IPS DF 6.9 (cell line): ENCODE data around the gene HECA.

ENCODE experiments used
- DNase-seq: peaks from one replicate; pipeline ENCODE4 v3.0.0-alpha.2; 2013; ENCODE audit warnings: low read depth, low spot score
- H3K27ac ChIP-seq: one replicate; pipeline ENCODE4 v1.5.1; 2013; ENCODE audit warnings: low read length, control low read depth
- H3K27me3 ChIP-seq: 2 replicates; pipeline ENCODE4 v1.6.1; 2013; ENCODE audit warnings: mild to moderate bottlenecking, low read length; ENCODE audit not compliant: control insufficient read depth, insufficient read depth
- H3K36me3 ChIP-seq: 2 replicates; pipeline ENCODE4 v1.6.1; 2013; ENCODE audit warnings: low read length; ENCODE audit not compliant: control insufficient read depth, insufficient read depth
- H3K4me1 ChIP-seq: 2 replicates; pipeline ENCODE4 v1.6.1; 2013; ENCODE audit warnings: low read length; ENCODE audit not compliant: control insufficient read depth, insufficient read depth
- H3K4me3 ChIP-seq: 2 replicates; pipeline ENCODE4 v1.5.1; 2013; ENCODE audit warnings: mild to moderate bottlenecking, low read length
- H3K9me3 ChIP-seq: 2 replicates; pipeline ENCODE4 v1.6.1; 2013; ENCODE audit warnings: low read length, inconsistent platforms; ENCODE audit not compliant: control insufficient read depth, insufficient read depth
- WGBS: extraction: QIAGEN DNeasy Blood & Tissue Kit; methylation state at CpG from one replicate; pipeline ENCODE4 v1.1.7; 2013; ENCODE audit warnings: mixed read lengths, missing lambda C conversion rate; ENCODE audit not compliant: insufficient read length, insufficient coverage; 5-methylcytosine and 5-hydroxymethylcytosine counted together

Gene HECA

GRCh38 chr6:139174961-139175360, 40.1 kb downstream of the HECA start:
- no peaks in the 10 kb centered on the region for H3K9me3 ChIP-seq
- peaks cover 1% of the 10 kb centered on the region; the same call in 1 of the 2 replicates for H3K4me1 ChIP-seq
- no peak overlapping the region for H3K27ac ChIP-seq
- no peaks in the 10 kb centered on the region for H3K27me3 ChIP-seq
- H3K4me3 ChIP-seq: no peak overlapping the region
- no peaks in the 10 kb centered on the region for H3K36me3 ChIP-seq
- no peak for DNase-seq

- H3K36me3 ChIP-seq: no peaks in the 10 kb centered on the region
- no peak for DNase-seq
- H3K4me1 ChIP-seq: peaks cover 1% of the 10 kb centered on the region; the same call in 1 of the 2 replicates
- no peak overlapping the region for H3K4me3 ChIP-seq
- H3K9me3 ChIP-seq: no peaks in the 10 kb centered on the region
- 100% methylated on average over 1 of the region's 4 CpGs for WGBS
- no peak overlapping the region for H3K27ac ChIP-seq
- no peaks in the 10 kb centered on the region for H3K27me3 ChIP-seq
Measured at GRCh38 chr6:139175389-139175948, 40.6 kb downstream of the HECA start.

GRCh38 chr6:139181236-139181635, 46.4 kb downstream of the HECA start:
- no peak for DNase-seq
- Histone ChIP-seq H3K36me3 (no peaks in the 10 kb centered on the region), H3K27me3 (no peaks in the 10 kb centered on the region), H3K27ac (no peak overlapping the region), H3K4me1 (no peaks in the 10 kb centered on the region), H3K9me3 (no peaks in the 10 kb centered on the region), H3K4me3 (no peak overlapping the region)
- no CpG with 5 or more reads among the region's 6 CpGs for WGBS

- no CpG with 5 or more reads among the region's 4 CpGs for WGBS
- DNase-seq: no peak
- Histone ChIP-seq H3K27ac (no peak overlapping the region), H3K4me3 (no peak overlapping the region), H3K4me1 (no peaks in the 10 kb centered on the region), H3K9me3 (no peaks in the 10 kb centered on the region), H3K27me3 (no peaks in the 10 kb centered on the region), H3K36me3 (no peaks in the 10 kb centered on the region)
Measured at GRCh38 chr6:139184047-139184446, 49.2 kb downstream of the HECA start.

GRCh38 chr6:139184459-139184858, 49.6 kb downstream of the HECA start:
- no peaks in the 10 kb centered on the region for H3K9me3 ChIP-seq
- no peaks in the 10 kb centered on the region for H3K36me3 ChIP-seq
- no CpG with 5 or more reads among the region's 3 CpGs for WGBS
- DNase-seq: no peak
- H3K4me3 ChIP-seq: no peak overlapping the region
- no peak overlapping the region for H3K27ac ChIP-seq
- no peaks in the 10 kb centered on the region for H3K4me1 ChIP-seq
- no peaks in the 10 kb centered on the region for H3K27me3 ChIP-seq

GRCh38 chr6:139186242-139186641, 51.4 kb downstream of the HECA start:
- no peak overlapping the region for H3K4me3 ChIP-seq
- H3K36me3 ChIP-seq: no peaks in the 10 kb centered on the region
- H3K9me3 ChIP-seq: no peaks in the 10 kb centered on the region
- H3K27me3 ChIP-seq: no peaks in the 10 kb centered on the region
- no CpG with 5 or more reads among the region's 3 CpGs for WGBS
- H3K4me1 ChIP-seq: no peaks in the 10 kb centered on the region
- DNase-seq: no peak
- H3K27ac ChIP-seq: no peak overlapping the region

GRCh38 chr6:139186692-139187091, 51.8 kb downstream of the HECA start:
- Histone ChIP-seq H3K4me3 (no peak overlapping the region), H3K27ac (no peak overlapping the region), H3K27me3 (no peaks in the 10 kb centered on the region), H3K36me3 (no peaks in the 10 kb centered on the region), H3K4me1 (no peaks in the 10 kb centered on the region), H3K9me3 (no peaks in the 10 kb centered on the region)
- DNase-seq: no peak
- WGBS: no CpG with 5 or more reads among the region's 1 CpG

GRCh38 chr6:139187489-139187888, 52.6 kb downstream of the HECA start:
- WGBS: no CpG with 5 or more reads among the region's 4 CpGs
- Histone ChIP-seq H3K27ac (no peak overlapping the region), H3K4me1 (no peaks in the 10 kb centered on the region), H3K27me3 (no peaks in the 10 kb centered on the region), H3K36me3 (no peaks in the 10 kb centered on the region), H3K9me3 (no peaks in the 10 kb centered on the region), H3K4me3 (no peak overlapping the region)
- DNase-seq: no peak

GRCh38 chr6:139189665-139190064, 54.8 kb downstream of the HECA start:
- WGBS: no CpG with 5 or more reads among the region's 3 CpGs
- H3K9me3 ChIP-seq: no peaks in the 10 kb centered on the region

GRCh38 chr6:139194740-139195139, 59.9 kb downstream of the HECA start:
- Histone ChIP-seq H3K36me3 (no peaks in the 10 kb centered on the region), H3K27me3 (no peaks in the 10 kb centered on the region), H3K9me3 (no peaks in the 10 kb centered on the region), H3K27ac (no peak overlapping the region), H3K4me3 (no peak overlapping the region), H3K4me1 (no peaks in the 10 kb centered on the region)
- no CpG with 5 or more reads among the region's 3 CpGs for WGBS
- no peak for DNase-seq

More at GRCh38 chr6:139189665-139190064, 54.8 kb downstream of the HECA start:
- Histone ChIP-seq H3K4me3 (no peak overlapping the region), H3K27me3 (no peaks in the 10 kb centered on the region), H3K27ac (no peak overlapping the region), H3K36me3 (no peaks in the 10 kb centered on the region), H3K4me1 (no peaks in the 10 kb centered on the region)
- DNase-seq: no peak

- H3K27ac ChIP-seq: no peak overlapping the region
- no CpG with 5 or more reads among the region's 4 CpGs for WGBS
- no peaks in the 10 kb centered on the region for H3K36me3 ChIP-seq
- H3K9me3 ChIP-seq: no peaks in the 10 kb centered on the region
- H3K4me1 ChIP-seq: no peaks in the 10 kb centered on the region
- no peaks in the 10 kb centered on the region for H3K27me3 ChIP-seq
- no peak for DNase-seq
- no peak overlapping the region for H3K4me3 ChIP-seq
Measured at GRCh38 chr6:139198529-139199288, 63.8 kb downstream of the HECA start.
